Measurements from ENCODE around the gene COG5.

DNA sequence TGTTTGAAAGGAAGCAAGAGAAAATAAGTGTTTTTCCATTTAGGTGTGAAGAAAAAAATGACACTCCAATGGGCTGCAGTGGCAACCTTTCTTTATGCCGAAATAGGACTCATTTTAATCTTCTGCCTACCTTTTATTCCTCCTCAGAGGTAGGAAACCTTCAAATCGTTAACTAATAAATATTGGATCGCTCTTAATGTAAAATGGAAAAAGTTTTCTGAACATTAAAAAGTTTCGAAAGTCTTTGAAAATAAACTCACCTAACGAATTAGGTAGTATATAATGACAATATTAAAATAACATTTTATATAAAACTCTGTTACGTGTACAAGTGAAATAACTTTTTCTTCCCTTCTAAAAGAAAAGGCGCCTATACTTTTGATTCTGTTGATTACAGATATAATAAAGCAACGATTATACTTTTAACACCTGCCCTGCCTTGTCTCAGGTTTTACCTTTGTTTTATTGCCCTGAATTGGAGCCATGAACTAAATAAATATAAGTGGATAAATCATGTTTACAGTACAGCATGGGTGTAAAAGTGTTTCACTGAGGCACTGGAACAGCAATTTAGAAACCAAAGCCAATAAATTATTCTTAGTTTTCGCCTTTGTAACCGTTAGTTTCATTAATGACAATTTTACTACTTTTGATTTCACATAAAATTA, 17.1 kb upstream of the COG5 start:
- TF ChIP-seq TCFL5 (CRISPR knock-in tag; conservative IDR thresholded peaks at IDR 0.05), result no peak
- no peak for TF ChIP-seq HCFC1 (IDR thresholded peaks at IDR 0.05; ENCODE audit: low read depth, low read length)
